Stimulated activated naive CD8-positive, alpha-beta T cell treated with anti-CD3 and anti-CD28 coated beads, Interleukin-15, amount 100 ng/mL, for 72 hours (primary cell): ENCODE data around the gene GJE1.
"Not testable (repeated sequence)": the region's sequence is repeated elsewhere in the genome, so short reads cannot be mapped to it uniquely, and the experiment has no call there.

Experiments used
- ATAC-seq: fragments of 150-1000 bp; cut with Tn5 transposase; 2 replicates; pipeline ENCODE4 v1.10.0; 2021; ENCODE audit warnings: mild to moderate bottlenecking, moderate library complexity
- DNase-seq, 2 donors: peaks; one replicate each; pipeline ENCODE4 v3.0.0; 2021 to 2022
- H3K27ac Mint-ChIP-seq, 2 donors: one replicate each; pipeline ENCODE4 v1.8.0; 2022; ENCODE audit warnings: mild to moderate bottlenecking in 2 of 2, mixed read lengths in 2 of 2, moderate library complexity in 2 of 2
- H3K27me3 Mint-ChIP-seq: one replicate; pipeline ENCODE4 v1.8.0; 2022; ENCODE audit warnings: mixed read lengths
- H3K4me1 Mint-ChIP-seq: one replicate; pipeline ENCODE4 v1.8.0; 2022; ENCODE audit warnings: mild to moderate bottlenecking, mixed read lengths
- H3K4me3 Mint-ChIP-seq, 2 donors: one replicate each; pipeline ENCODE4 v1.8.0; 2022; ENCODE audit warnings: mild to moderate bottlenecking in 2 of 2, mixed read lengths in 2 of 2, moderate library complexity in 1 of 2
- H3K9me3 Mint-ChIP-seq, 2 donors: one replicate each; pipeline ENCODE4 v1.8.0; 2022; ENCODE audit warnings: mixed read lengths in 2 of 2

GJE1 gene

GRCh38 chr6:142132625-142133024, at the start of gene GJE1:
Gene GJE1, plus strand, starts transcription at chr6:142132925. Its CDS starts 234 bp downstream, at chr6:142133159.
- Mint-ChIP-seq H3K4me3 (no peak within 1 kb of the TSS), H3K27ac (no peak within 1 kb of the TSS), H3K27me3 (peaks cover 15% of the 10 kb centered on the region), H3K9me3 (no peaks in the 10 kb centered on the region), H3K4me1 (no peaks in the 10 kb centered on the region)
- no peak for ATAC-seq
- DNase-seq, result no peak

GRCh38 chr6:142087950-142088857, 44.5 kb upstream of the GJE1 start:
- ATAC-seq (no peak), DNase-seq (no peak)
- Mint-ChIP-seq H3K27ac (no peak overlapping the region), H3K9me3 (peaks cover 0 to 7% of the 10 kb centered on the region in 2 donors), H3K4me1 (peaks cover 13% of the 10 kb centered on the region), H3K4me3 (peak overlapping the region; percentile 59 to 67), H3K27me3 (peaks cover 36% of the 10 kb centered on the region)

DNA sequence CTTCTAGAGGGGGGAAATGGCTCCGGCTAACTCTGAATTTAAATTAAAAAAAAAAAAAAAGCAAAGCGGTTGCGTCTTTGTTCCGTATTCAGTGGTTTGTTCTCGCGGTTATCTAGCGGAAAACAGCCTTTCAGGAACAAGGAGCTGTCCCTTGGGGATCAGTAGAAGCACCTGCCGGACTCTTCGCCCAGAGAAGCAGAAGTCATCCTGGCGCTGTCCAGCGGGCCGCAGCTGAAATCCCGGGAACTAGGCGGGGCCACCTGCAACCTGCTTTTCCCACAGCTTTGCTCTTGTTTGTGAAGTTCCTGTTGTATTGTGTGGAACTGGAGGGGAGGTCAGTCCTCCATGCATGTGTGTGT, 43.9 kb upstream of the GJE1 start:
- Mint-ChIP-seq H3K4me3 (peak overlapping the region; percentile 59 to 67), H3K27me3 (peaks cover 36% of the 10 kb centered on the region), H3K4me1 (peaks cover 7% of the 10 kb centered on the region), H3K9me3 (peaks cover 0 to under 1% of the 10 kb centered on the region in 2 donors), H3K27ac (no peak overlapping the region)
- ATAC-seq (no peak), DNase-seq (no peak)

DNA sequence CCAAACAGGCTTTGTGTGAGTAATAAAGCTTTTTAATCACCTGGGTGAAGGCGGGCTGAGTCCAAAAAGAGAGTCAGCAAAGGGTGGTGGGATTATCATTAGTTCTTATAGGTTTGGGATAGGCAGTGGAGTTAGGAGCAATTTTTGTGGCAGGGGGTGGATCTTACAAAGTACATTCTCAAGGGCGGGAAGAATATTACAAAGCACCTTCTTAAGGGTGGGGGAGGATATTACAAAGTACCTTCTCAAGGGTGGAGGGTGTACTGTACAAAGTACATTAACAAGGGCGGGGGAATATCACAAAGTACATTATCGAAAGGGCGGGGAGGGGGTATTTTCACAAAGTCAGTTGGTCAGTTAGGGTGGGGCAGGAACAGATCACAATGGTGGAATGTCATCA, 27.9 kb upstream of the GJE1 start:
- H3K27ac Mint-ChIP-seq, H3K27me3 Mint-ChIP-seq, DNase-seq, H3K9me3 Mint-ChIP-seq, H3K4me1 Mint-ChIP-seq, ATAC-seq, H3K4me3 Mint-ChIP-seq: not testable (repeated sequence)

GRCh38 chr6:142110820-142111219, 21.9 kb upstream of the GJE1 start:
- H3K27ac Mint-ChIP-seq, H3K27me3 Mint-ChIP-seq, ATAC-seq, H3K4me3 Mint-ChIP-seq, H3K9me3 Mint-ChIP-seq, H3K4me1 Mint-ChIP-seq, DNase-seq: not testable (repeated sequence)

- Mint-ChIP-seq H3K4me3 (no peak overlapping the region), H3K4me1 (no peaks in the 10 kb centered on the region), H3K27ac (no peak overlapping the region), H3K9me3 (no peaks in the 10 kb centered on the region), H3K27me3 (no peaks in the 10 kb centered on the region)
- ATAC-seq, result no peak
- DNase-seq, result peak; percentile 50 to 64
Measured at GRCh38 chr6:142112451-142113061, 20.2 kb upstream of the GJE1 start.

- no peak overlapping the region for H3K4me3 Mint-ChIP-seq
- no peaks in the 10 kb centered on the region for H3K9me3 Mint-ChIP-seq
- no peak for ATAC-seq
- no peak for DNase-seq
- H3K4me1 Mint-ChIP-seq, result no peaks in the 10 kb centered on the region
- no peak overlapping the region for H3K27ac Mint-ChIP-seq
- peaks cover 6% of the 10 kb centered on the region for H3K27me3 Mint-ChIP-seq
Measured at GRCh38 chr6:142117366-142117765, 15.4 kb upstream of the GJE1 start.

- no peaks in the 10 kb centered on the region for H3K9me3 Mint-ChIP-seq
- peaks cover 6% of the 10 kb centered on the region for H3K27me3 Mint-ChIP-seq
- ATAC-seq (no peak), DNase-seq (no peak)
- no peak overlapping the region for H3K4me3 Mint-ChIP-seq
- no peaks in the 10 kb centered on the region for H3K4me1 Mint-ChIP-seq
- no peak overlapping the region for H3K27ac Mint-ChIP-seq
Measured at GRCh38 chr6:142118328-142118727, 14.4 kb upstream of the GJE1 start.

- no peak for DNase-seq
- Mint-ChIP-seq H3K4me1 (no peaks in the 10 kb centered on the region), H3K4me3 (no peak overlapping the region), H3K9me3 (no peaks in the 10 kb centered on the region), H3K27ac (no peak overlapping the region), H3K27me3 (peaks cover 6% of the 10 kb centered on the region)
- ATAC-seq, result no peak
Measured at GRCh38 chr6:142118925-142119324, 13.8 kb upstream of the GJE1 start.

DNA sequence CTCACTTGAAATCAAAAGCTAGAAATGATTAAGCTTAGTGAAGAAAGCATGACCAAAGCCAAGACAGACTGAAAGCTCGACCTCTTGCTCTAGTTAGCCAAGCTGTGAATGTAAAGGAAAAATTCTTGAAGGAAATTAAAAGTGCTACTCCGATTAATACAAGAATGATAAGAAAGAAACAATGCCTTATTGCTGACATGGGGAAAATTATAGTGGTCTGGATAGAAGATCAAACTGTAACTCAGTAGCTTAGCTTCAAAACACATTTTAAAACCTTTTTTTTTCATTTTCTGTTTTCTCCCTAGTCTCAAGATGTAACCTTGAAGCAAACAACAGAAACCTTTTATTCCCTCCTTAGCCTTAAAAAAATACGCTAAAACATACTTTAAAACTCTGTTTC, 11.4 kb upstream of the GJE1 start:
- Mint-ChIP-seq H3K27me3 (peaks cover 6% of the 10 kb centered on the region), H3K9me3 (no peaks in the 10 kb centered on the region), H3K4me3 (no peak overlapping the region), H3K4me1 (no peaks in the 10 kb centered on the region), H3K27ac (no peak overlapping the region)
- ATAC-seq, result no peak
- no peak for DNase-seq

- Mint-ChIP-seq H3K4me1 (no peaks in the 10 kb centered on the region), H3K27me3 (peaks cover 15% of the 10 kb centered on the region), H3K27ac (no peak overlapping the region), H3K9me3 (no peaks in the 10 kb centered on the region), H3K4me3 (no peak overlapping the region)
- ATAC-seq, result no peak
- no peak for DNase-seq
Measured at GRCh38 chr6:142130814-142131213, 1.9 kb upstream of the GJE1 start.

- no peaks in the 10 kb centered on the region for H3K4me1 Mint-ChIP-seq
- no peaks in the 10 kb centered on the region for H3K27me3 Mint-ChIP-seq
- no peak for ATAC-seq
Measured at GRCh38 chr6:142138876-142139275, 6.2 kb downstream of the GJE1 start.

GRCh38 chr6:142141531-142141930, 8.8 kb downstream of the GJE1 start:
- H3K9me3 Mint-ChIP-seq, H3K27ac Mint-ChIP-seq, H3K4me3 Mint-ChIP-seq, DNase-seq, H3K27me3 Mint-ChIP-seq, ATAC-seq: not testable (repeated sequence)
- peaks cover 11% of the 10 kb centered on the region for H3K4me1 Mint-ChIP-seq

More at GRCh38 chr6:142138876-142139275, 6.2 kb downstream of the GJE1 start:
- no peak overlapping the region for H3K27ac Mint-ChIP-seq
- H3K9me3 Mint-ChIP-seq, result no peaks in the 10 kb centered on the region
- no peak overlapping the region for H3K4me3 Mint-ChIP-seq
- DNase-seq, result no peak

GRCh38 chr6:142146828-142147662, 14.3 kb downstream of the GJE1 start, which contains the start of the genes NMBR and VTA1:
Gene NMBR, minus strand, starts transcription at chr6:142147122. Its CDS starts 58,464 bp downstream, at chr6:142088658.
Gene VTA1, plus strand, starts transcription at chr6:142147263. Its CDS starts 25 bp downstream, at chr6:142147288.
- H3K4me3 Mint-ChIP-seq, result peak within 1 kb of the TSS; percentile 90 to 93
- peak; percentile 99 for ATAC-seq
- DNase-seq, result peak; percentile 91 to 98
- peaks cover 0 to 7% of the 10 kb centered on the region in 2 donors for H3K9me3 Mint-ChIP-seq
- peaks cover 55% of the 10 kb centered on the region for H3K4me1 Mint-ChIP-seq
- no peaks in the 10 kb centered on the region for H3K27me3 Mint-ChIP-seq
- H3K27ac Mint-ChIP-seq, result peak within 1 kb of the TSS; percentile 89 to 95

- ATAC-seq (no peak), DNase-seq (no peak)
- Mint-ChIP-seq H3K27me3 (no peaks in the 10 kb centered on the region), H3K27ac (peak overlapping the region in 1 of 2 donors; percentile 72), H3K9me3 (no peaks in the 10 kb centered on the region), H3K4me1 (peaks cover 63% of the 10 kb centered on the region), H3K4me3 (peak overlapping the region in 1 of 2 donors; percentile 17)
Measured at GRCh38 chr6:142152746-142153145, 20.0 kb downstream of the GJE1 start.
